Gastrocnemius medialis (tissue), 4 donors: ENCODE data around the gene INTS13. TPM values are rescaled to one million over a fixed set of nuclear protein-coding genes. Genes with fewer than 3 reads are reported as not detected.

Source experiments
- ATAC-seq, 2 donors: fragments of 150-250 bp; one replicate each; pipeline ENCODE4 v1.9.1; 2016
- DNase-seq, 2 donors: peaks; one replicate each; pipeline ENCODE4 v3.0.0-alpha.2; 2019
- H3K27ac ChIP-seq, 4 donors: fragments of 200-600 bp; sonication (generic); 1 replicate in 1 of 4; 2 replicates in 3 of 4; pipeline ENCODE4 v1.5.1; 2016 to 2018; ENCODE audit warnings: mild to moderate bottlenecking in 2 of 4, moderate library complexity in 1 of 4
- H3K27me3 ChIP-seq, 3 donors: fragments of 200-600 bp; sonication (generic) in 2 of 3; 1 replicate in 1 of 3; 2 replicates in 2 of 3; pipeline versions ENCODE4 v1.5.1 to v1.6.0; 2016 to 2019; ENCODE audit warnings: mild to moderate bottlenecking in 1 of 3, moderate library complexity in 1 of 3
- H3K36me3 ChIP-seq, 2 donors: fragments of 200-600 bp; sonication (generic) in 1 of 2; one replicate each; pipeline ENCODE4 v1.5.1; 2017 to 2018
- H3K4me1 ChIP-seq, 2 donors: fragments of 200-600 bp; sonication (generic) in 1 of 2; one replicate each; pipeline ENCODE4 v1.5.1; 2016 to 2017; ENCODE audit warnings: mild to moderate bottlenecking in 2 of 2
- H3K4me3 ChIP-seq, 4 donors: fragments of 200-600 bp; sonication (generic) in 3 of 4; 1 replicate in 1 of 4; 2 replicates in 3 of 4; pipeline ENCODE4 v1.5.1; 2016 to 2019; ENCODE audit warnings: mild to moderate bottlenecking in 2 of 4
- H3K9me3 ChIP-seq, 3 donors: fragments of 200-600 bp; sonication (generic) in 2 of 3; 1 replicate in 1 of 3; 2 replicates in 2 of 3; pipeline ENCODE4 v1.5.1; 2016 to 2019
- CTCF ChIP-seq, 5 experiments: fragments of 450-650 bp in 3 of 5; fragments of 200-600 bp in 2 of 5; sonication (generic) in 2 of 5; IDR thresholded peaks in 4 of 5; conservative IDR thresholded peaks in 1 of 5; 1 replicate in 4 of 5; 2 replicates in 1 of 5; pipeline ENCODE4 v1.5.1; 2016 to 2019; ENCODE audit warnings: antibody characterized with exemption in 5 of 5, mild to moderate bottlenecking in 3 of 5, moderate library complexity in 3 of 5
- POLR2A ChIP-seq, 2 donors: fragments of 450-650 bp; IDR thresholded peaks; one replicate each; pipeline ENCODE4 v1.6.1; 2017; ENCODE audit warnings: antibody characterized with exemption in 2 of 2, mild to moderate bottlenecking in 2 of 2, moderate library complexity in 2 of 2
- in situ Hi-C, 4 donors: fragments of 200-750 bp; cut with MboI; loops; one replicate each; pipeline versions ENCODE4 v1.15.0 to v1.8.0; 2017; ENCODE audit warnings: low sequenced_read_pairs in 4 of 4
- intact Hi-C: fragments of 100-400 bp; cut with DNase I; formaldehyde crosslinking; loops from one replicate; pipeline ENCODE4 v1.15.1; 2023; ENCODE audit warnings: low total_unique reads
- total RNA-seq, 4 donors: library from RNA; depleted of rRNA; stranded (reverse); fragments of >200 nt; gene quantifications; one replicate each; pipeline versions ENCODE4 v1.1.0 to v1.2.3, GENCODE V29; 2016

Gene INTS13
- total RNA-seq, result 10 to 100 TPM; 21.3 to 39.9 (median 32.7) TPM

GRCh38 chr12:26937863-26938700 is at the start of gene INTS13, which contains the start of gene FGFR1OP2:
Gene INTS13 (minus strand): TSS chr12:26937981. CDS start chr12:26936803, 1,178 bp downstream.
Gene FGFR1OP2 (plus strand): TSS chr12:26938470. CDS start chr12:26954159, 15,689 bp downstream.
- TF ChIP-seq POLR2A (IDR thresholded peaks at IDR 0.05) (peak; percentile 95 to 96), CTCF (IDR thresholded peaks at IDR 0.05 in 4 of 5, conservative IDR thresholded peaks at IDR 0.05 in 1 of 5) (no peak)
- H3K4me3 ChIP-seq, result peak within 1 kb of the TSS; percentile 68 to 99 (median 90)
- ATAC-seq, result peak; percentile 94
- intact Hi-C loops, result loop anchor here (1.0 to 10.0 kb wide), 4 partner anchors 76 to 1254 kb away; partner anchors contain the start of genes CCDC91, ITPR2, PPFIBP1 and TM7SF3
- H3K36me3 ChIP-seq, result no peaks in the 10 kb centered on the region
- peaks cover 57 to 69% of the 10 kb centered on the region in 2 donors for H3K4me1 ChIP-seq
- no peaks in the 10 kb centered on the region for H3K9me3 ChIP-seq
- DNase-seq, result peak; percentile 98
- H3K27me3 ChIP-seq, result no peaks in the 10 kb centered on the region
- in situ Hi-C loops, result loop anchor here in 2 of 4 donors (5.0 to 10.0 kb wide), 2 partner anchors 74 to 87 kb away; partner anchors contain the start of genes MED21 (in 1 of the 2) and TM7SF3 (in 1 of the 2)
- peak within 1 kb of the TSS; percentile 94 to 97 (median 96) for H3K27ac ChIP-seq

GRCh38 chr12:26982866-26983265 is 45.1 kb upstream of the INTS13 start:
- Histone ChIP-seq H3K9me3 (no peaks in the 10 kb centered on the region), H3K4me1 (peaks cover 0 to 5% of the 10 kb centered on the region in 2 donors), H3K27ac (no peak overlapping the region), H3K4me3 (no peak overlapping the region), H3K27me3 (no peaks in the 10 kb centered on the region), H3K36me3 (no peaks in the 10 kb centered on the region)
- no peak for DNase-seq
- no peak for ATAC-seq
- intact Hi-C loops (no loop called here), in situ Hi-C loops (no loop called here)
- TF ChIP-seq POLR2A (IDR thresholded peaks at IDR 0.05), result no peak
- no peak for TF ChIP-seq CTCF (IDR thresholded peaks at IDR 0.05 in 4 of 5, conservative IDR thresholded peaks at IDR 0.05 in 1 of 5)

GRCh38 chr12:26979733-26980132 is 42.0 kb upstream of the INTS13 start:
- Histone ChIP-seq H3K9me3 (no peaks in the 10 kb centered on the region), H3K4me3 (no peak overlapping the region), H3K36me3 (peaks cover 0 to 8% of the 10 kb centered on the region in 2 donors), H3K27me3 (no peaks in the 10 kb centered on the region), H3K4me1 (no peaks in the 10 kb centered on the region), H3K27ac (no peak overlapping the region)
- intact Hi-C loops, result no loop called here
- ATAC-seq, result no peak
- in situ Hi-C loops, result no loop called here
- no peak for DNase-seq
- no peak for TF ChIP-seq CTCF (IDR thresholded peaks at IDR 0.05 in 4 of 5, conservative IDR thresholded peaks at IDR 0.05 in 1 of 5)
- no peak for TF ChIP-seq POLR2A (IDR thresholded peaks at IDR 0.05)

- DNase-seq, result no peak
- H3K4me1 ChIP-seq, result no peaks in the 10 kb centered on the region
- no peak overlapping the region for H3K4me3 ChIP-seq
- ATAC-seq, result no peak
- TF ChIP-seq POLR2A (IDR thresholded peaks at IDR 0.05), result no peak
- TF ChIP-seq CTCF (IDR thresholded peaks at IDR 0.05 in 4 of 5, conservative IDR thresholded peaks at IDR 0.05 in 1 of 5), result no peak
- H3K27ac ChIP-seq, result no peak overlapping the region
- H3K9me3 ChIP-seq, result no peaks in the 10 kb centered on the region
- in situ Hi-C loops, result no loop called here
- H3K27me3 ChIP-seq, result no peaks in the 10 kb centered on the region
- H3K36me3 ChIP-seq, result peaks cover 0 to 10% of the 10 kb centered on the region in 2 donors
- intact Hi-C loops, result no loop called here
These were observed 41.0 kb upstream of the INTS13 start for GRCh38 chr12:26978801-26979200.
